SK-N-DZ (cell line): ENCODE results near the gene KHK.

Experiments
- DNase-seq: peaks from one replicate; pipeline ENCODE4 v3.0.0-alpha.2; 2015; ENCODE audit warnings: low spot score

The KHK gene

DNA sequence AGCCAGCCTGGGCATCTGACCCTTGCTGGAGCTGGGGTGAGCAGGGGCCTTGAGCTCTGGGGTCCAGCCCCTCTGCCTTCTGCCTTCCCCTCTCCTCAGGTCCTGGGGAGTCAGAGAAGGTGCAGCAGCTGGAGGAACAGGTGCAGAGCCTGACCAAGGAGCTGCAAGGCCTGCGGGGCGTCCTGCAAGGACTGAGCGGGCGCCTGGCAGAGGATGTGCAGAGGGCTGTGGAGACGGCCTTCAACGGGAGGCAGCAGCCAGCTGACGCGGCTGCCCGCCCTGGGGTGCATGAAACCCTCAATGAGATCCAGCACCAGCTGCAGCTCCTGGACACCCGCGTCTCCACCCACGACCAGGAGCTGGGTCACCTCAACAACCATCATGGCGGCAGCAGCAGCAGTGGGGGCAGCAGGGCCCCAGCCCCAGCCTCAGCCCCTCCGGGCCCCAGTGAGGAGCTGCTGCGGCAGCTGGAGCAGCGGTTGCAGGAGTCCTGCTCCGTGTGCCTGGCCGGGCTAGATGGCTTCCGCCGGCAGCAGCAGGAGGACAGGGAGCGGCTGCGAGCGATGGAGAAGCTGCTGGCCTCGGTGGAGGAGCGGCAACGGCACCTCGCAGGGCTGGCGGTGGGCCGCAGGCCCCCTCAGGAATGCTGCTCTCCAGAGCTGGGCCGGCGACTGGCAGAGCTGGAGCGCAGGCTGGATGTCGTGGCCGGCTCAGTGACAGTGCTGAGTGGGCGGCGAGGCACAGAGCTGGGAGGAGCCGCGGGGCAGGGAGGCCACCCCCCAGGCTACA, 4.4 kb upstream of the KHK start:
- DNase-seq, result no peak

DNA sequence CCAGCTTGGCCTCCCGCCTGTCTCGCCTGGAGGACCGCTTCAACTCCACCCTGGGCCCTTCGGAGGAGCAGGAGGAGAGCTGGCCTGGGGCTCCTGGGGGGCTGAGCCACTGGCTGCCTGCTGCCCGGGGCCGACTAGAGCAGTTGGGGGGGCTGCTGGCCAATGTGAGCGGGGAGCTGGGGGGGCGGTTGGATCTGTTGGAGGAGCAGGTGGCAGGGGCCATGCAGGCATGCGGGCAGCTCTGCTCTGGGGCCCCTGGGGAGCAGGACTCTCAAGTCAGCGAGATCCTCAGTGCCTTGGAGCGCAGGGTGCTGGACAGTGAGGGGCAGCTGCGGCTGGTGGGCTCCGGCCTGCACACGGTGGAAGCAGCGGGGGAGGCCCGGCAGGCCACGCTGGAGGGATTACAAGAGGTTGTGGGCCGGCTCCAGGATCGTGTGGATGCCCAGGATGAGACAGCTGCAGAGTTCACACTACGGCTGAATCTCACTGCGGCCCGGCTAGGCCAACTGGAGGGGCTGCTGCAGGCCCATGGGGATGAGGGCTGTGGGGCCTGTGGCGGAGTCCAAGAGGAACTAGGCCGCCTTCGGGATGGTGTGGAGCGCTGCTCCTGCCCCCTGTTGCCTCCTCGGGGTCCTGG, 3.7 kb upstream of the KHK start:
- DNase-seq, result no peak

DNA sequence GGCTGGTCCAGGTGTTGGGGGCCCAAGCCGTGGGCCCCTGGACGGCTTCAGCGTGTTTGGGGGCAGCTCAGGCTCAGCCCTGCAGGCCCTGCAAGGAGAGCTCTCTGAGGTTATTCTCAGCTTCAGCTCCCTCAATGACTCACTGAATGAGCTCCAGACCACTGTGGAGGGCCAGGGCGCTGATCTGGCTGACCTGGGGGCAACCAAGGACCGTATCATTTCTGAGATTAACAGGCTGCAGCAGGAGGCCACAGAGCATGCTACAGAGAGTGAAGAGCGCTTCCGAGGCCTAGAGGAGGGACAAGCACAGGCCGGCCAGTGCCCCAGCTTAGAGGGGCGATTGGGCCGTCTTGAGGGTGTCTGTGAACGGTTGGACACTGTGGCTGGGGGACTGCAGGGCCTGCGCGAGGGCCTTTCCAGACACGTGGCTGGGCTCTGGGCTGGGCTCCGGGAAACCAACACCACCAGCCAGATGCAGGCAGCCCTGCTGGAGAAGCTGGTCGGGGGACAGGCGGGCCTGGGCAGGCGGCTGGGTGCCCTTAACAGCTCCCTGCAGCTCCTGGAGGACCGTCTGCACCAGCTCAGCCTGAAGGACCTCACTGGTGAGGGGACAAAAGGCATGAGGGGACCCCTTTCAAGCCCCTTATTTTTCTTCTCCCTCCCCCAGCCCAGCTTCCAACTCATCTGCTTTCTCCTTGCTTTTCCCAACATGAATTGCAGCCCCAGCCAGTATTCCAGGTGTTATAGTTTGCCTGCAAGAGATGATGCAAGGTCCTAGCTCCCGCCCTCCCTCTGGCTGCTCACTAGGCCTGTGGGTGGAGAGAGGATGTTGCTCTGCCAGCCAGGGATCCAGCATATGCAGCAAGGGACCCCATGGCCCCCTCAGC, 2.9 kb upstream of the KHK start:
- DNase-seq, result no peak

DNA sequence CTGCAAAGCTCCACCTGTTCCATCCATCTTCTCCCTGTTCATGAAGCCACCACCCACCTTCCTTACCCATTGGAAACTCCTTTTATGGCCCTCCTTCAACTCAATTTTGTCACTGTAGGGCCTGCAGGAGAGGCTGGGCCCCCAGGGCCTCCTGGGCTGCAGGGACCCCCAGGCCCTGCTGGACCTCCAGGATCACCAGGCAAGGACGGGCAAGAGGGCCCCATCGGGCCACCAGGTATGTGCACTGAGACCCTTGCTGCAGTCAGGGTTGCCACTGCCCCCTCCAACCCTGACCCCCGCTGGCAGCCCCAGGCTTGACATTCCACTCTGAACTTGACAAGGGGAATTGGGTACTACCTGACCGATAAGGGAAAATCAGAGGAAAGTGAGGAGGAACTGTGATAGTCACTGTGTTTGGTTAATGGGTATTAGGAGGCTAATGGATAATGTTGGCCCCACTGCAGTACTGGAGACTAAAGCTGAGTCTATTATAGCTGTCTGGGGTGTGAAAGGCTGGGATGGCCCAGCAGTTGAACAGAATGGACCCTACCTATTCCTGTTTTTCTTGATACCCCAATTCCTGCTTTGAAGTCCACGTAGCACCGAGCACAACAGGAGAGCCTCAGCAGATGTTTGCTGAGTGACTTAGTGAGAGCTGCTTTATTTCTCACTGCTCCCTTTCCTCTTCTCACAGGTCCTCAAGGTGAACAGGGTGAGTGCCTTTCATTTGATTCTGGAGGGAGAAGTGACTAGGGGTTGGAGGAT, 2.1 kb upstream of the KHK start:
- no peak for DNase-seq

DNA sequence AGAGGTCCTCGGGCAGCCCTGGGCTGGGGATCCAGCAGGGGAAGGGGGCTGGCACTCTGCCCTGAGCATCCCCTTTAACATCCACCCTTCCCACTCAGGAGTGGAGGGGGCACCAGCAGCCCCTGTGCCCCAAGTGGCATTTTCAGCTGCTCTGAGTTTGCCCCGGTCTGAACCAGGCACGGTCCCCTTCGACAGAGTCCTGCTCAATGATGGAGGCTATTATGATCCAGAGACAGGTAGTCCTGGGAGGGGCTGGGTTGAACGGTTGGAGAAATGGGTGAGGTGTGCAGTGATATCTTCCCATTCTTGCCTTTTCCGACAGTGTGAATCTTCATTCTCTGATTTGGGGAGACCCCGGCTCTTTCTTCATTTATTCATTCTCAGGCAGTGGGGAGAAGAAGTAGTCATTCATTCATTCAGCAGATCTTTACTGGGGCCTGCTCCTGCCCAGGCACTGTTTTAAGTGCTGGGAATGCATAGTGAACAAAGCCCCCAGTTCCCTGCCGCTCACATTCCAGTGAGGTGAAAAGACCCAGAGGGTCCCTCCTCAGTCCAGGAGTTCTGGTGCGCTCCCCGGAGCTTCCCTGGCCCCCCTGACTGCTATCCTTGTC, 1.4 kb upstream of the KHK start:
- no peak for DNase-seq

DNA sequence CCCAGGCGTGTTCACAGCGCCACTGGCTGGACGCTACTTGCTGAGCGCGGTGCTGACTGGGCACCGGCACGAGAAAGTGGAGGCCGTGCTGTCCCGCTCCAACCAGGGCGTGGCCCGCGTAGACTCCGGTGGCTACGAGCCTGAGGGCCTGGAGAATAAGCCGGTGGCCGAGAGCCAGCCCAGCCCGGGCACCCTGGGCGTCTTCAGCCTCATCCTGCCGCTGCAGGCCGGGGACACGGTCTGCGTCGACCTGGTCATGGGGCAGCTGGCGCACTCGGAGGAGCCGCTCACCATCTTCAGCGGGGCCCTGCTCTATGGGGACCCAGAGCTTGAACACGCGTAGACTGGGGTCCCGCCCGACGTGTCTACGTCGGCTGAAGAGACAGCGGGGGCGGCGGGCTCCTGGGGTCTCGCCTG, 891 bp upstream of the KHK start:
- no peak for DNase-seq

DNA sequence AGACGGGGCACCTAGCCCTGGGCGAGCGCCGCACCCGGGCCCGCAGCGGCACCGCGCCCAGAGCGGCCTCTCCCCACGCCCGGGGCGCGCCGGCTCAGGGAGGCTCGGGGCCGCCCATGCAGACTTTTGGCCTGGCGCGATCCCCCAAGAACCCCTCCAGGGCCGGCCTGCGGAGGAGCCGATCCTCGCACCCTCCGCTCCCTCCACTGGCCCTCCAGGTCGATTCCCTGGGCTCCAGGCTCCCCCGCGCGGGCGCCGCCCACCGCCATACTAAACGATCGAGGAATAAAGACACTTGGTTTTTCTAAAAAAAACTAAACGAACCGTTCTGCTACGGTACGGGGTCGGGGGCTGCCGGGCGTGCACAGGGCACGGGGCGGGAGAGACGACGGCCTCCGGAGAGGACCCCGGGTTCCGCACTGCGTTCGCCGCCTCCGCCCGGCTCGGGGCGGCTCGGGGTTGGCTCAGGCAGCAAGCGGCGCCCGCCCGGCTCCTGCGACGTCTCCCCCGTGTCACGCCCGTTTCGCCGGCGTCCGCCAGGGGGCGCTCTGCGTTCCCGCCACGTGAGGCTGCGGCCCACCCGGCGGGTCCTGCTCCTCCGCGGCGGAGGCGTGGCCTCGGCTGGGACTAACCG, 365 bp upstream of the KHK start:
- DNase-seq, result peak; percentile 88

DNA sequence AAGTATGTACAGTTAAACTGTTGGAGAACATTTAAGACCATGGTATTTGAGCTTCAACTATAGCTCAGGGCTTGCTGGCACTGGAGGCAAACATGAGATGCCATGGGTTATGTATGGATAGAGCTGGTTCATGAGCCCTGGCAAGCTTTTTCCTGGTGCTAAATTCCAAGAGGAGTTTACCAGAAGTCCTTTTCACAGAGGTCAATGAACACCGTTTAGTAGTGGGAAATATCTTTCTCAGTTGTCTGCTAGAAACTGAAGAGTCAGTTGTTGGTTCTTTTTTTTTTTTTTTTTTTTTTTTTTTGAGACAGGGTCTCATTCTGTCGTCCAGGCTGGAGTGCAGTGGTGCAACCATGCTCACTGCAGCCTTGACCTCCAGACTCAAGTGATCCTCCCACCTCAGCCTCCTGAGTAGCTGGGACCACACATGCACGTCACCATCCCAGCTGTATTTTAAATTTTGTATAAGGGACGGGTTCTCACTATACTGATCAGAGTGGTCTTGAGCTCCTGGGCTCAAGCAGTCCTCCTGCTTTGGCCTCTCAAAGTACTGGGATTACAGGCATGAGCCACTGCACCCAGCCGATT, 1.3 kb downstream of the KHK start:
- no peak for DNase-seq

DNA sequence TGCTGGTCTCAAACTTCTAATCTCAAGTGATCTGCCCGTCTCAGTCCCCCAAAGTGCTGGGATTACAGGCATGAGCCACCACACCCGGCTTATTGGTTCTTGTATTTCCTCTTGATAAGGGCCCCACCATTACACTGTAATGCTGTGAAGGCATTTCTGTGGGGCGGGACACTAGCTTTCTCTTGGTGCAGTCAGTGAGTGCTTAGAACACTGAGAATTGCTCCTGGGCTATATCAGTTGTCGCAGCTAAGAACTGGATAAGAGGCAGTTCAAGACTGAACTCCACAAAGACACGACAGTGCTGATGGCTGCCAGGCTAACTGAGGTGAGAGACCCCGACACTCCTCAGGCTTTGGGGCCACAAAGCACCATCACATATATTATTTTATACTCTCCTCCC, 2.1 kb downstream of the KHK start:
- DNase-seq, result no peak

DNA sequence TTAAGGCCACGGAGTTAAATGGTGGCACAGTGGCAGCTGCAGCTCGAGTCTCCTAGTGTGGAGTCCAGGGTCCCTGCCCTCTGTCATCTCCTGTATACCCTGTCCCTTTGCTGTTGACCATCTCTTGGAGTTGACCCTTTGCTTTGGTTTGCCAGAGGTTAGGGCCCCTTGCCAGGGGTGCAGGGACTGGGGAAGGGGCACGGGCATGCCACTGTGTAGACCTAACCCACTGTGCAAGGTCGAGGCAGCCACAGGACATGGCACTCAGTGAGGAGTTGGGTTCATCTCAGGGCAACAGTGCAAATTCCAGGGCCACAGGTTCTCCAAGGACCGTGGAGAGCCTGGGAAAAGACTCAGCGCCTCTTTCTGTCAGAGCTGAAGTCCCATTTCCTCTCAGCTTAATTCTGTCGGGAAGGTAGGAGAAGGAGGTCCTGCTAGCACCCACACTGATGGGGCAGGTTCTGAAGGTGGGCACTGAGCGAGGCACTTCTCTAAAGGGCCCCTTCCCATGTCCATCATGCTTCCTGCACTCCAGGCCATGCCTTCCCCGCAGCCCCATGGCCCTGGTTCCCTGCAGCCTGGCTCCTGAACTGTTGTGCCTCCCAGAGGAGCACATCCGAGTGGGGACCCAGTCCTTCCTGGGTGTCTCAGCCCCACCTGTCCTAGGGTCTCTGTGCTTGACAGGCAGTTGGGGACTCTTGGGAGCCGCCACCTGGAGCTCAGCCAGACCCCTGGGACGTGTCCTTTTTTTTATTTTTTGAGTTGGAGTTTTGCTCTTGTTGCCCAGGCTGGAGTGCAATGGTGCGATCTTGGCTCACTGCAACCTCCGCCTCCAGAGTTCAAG, 2.8 kb downstream of the KHK start:
- no peak for DNase-seq

DNA sequence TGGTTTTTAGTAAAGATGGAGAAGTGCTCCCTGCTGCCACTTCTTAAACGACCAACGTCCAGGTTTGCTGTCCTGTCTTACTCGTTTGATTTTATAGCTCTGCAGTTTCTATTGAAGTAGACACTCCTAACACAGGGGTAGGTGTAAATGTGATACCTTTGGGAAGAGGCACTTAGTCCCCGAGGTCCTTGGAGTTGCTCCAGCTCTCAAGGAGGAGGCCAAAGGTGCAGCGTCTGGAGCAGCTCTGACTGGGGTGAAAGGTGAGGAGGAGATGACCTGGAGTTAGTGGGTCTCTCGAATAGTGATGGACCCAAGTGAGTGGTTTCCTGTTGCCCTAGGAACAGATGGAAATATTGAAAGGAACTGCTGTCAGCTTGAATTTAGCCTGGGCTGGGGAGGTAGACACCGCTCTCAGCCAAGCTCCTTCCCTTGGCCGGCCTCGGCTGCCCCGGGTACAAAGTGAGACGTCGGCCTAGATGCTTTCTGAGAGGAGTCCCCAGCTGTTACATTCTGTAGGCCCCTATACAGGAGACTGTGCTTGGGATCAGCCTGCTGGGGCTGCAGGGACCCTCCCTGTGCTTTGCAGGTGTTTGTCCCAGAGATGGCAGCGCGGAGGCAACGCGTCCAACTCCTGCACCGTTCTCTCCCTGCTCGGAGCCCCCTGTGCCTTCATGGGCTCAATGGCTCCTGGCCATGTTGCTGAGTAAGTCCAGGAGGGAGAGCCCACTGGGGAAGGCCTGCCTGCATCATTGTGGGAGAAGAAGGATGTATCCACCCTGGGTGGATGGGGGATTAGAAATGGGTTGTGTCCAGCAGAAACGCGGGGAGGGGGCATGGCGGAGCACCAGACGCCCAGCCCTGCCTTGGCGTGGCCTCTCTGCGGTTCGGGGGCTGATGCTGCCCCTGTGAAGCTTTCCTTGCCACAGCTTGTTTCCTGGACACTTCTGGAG, 5.4 kb downstream of the KHK start:
- DNase-seq, result no peak

DNA sequence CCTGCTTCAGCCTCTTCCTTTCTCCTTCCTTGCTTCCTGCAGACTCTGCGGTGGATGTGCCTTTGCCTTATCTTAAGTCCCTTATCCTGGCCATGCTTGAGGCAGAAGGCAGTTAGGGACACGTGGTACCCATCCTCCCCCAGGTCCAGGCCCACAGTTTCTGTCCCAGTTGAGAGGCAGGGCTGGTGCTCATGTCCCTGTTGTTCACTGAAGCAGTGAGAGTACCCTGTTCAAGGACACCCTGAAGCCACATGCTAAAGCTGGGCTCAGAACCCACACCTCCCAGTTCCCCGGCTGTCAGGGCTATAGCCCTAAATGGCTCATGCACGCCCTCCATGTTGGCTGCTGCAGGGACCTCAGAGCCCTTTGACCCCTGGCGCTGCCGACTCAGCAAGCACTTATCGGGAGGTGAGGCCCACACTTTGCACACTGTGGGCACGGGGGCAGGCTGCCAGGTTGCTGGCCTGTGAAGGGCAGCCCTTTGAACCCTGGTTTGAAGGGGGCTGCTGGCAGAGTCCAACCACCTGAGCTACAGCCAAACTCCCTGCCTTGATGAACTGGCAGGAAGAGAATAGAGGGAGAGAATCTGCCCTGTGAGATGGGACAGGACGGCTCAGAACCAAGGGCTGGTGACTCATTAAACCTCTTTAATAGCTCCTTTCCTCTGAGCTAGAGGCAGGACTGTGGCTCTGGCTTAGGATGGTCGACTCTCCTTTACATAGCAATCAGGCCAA, 6.3 kb downstream of the KHK start:
- no peak for DNase-seq

DNA sequence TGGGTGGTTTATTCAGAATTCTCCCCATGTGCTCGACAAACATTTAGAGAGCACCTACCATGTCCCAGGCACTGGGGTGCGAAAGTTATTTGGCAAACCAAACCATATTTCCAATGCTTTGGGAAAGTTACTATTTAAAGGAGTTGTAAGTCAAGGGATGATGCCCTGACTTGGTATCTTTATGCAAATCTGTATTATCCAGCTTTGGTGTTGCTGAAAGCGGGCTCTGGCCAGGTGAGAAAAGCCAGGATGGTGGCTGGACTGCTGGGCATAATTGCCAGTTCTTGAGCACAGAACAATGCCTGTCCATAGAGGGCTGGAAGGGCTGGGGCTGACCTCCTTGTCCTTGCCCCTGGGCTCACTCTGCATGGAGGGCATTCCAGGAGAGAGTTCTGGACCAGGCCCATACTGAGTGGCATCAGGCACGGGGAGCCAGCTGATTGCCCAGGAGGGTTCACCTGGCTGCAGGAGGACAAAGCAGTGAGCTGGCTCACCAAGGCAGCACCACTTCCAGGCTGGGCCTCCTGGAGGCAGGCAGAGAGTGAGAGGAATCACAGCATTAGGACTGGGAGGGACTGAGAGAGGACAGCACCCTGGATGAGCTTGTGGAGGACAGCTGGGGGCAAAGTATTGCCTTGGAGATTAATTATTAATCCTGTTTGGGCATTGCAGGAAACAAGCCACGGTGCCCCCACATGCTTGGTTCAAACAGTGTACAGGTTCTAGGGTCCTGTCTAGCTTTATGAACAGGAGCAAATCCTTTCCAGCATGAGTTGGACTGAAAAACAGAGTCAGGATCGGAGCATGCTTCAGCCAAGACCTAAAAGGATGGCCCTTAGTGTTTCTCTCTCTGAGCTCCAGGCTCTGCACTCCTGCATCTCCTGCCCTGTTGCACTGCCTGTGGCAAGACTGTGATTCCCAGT, 7.1 kb downstream of the KHK start:
- no peak for DNase-seq

DNA sequence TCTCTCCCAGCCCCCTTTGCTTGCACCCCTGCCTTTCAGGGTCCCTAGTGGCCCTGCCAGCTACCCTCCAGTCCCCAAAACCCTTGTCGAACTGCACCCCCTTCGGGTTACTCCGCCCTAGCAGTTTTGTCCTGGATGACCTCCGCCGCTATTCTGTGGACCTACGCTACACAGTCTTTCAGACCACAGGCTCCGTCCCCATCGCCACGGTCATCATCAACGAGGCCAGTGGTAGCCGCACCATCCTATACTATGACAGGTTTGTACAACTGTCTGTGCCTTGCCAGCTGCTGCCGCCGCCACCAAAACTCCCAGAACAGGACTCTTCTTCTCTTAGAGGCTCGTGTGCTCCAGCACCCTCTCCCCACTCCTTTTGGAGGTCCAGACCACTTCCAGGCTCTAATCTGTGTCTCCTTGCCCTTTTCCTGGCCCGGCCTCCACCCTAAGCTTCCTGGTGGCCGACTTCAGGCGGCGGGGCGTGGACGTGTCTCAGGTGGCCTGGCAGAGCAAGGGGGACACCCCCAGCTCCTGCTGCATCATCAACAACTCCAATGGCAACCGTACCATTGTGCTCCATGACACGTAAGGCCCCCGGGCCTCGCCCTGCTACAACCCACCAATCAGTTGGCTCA, 7.9 kb downstream of the KHK start:
- no peak for DNase-seq

DNA sequence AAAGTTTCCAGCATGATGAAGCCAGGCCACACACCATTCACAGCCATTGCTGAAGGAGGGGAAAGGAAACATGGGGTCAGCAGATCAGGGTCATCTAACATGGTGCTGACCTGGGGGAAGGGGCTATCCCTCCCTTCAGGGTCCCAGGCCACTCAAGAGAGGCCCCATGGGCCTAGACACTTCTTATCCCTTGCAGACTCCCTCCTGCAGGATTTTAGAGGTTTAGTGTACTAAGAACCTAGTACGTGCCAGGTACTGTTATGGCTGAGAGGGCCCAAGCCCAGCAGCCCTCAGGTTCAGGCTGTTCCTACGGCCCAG, 8.8 kb downstream of the KHK start:
- DNase-seq, result no peak
